HepG2 (cell line): Measurements from ENCODE around the gene MPV17L2. TPM values are rescaled to one million over a fixed set of nuclear protein-coding genes. Genes with fewer than 3 reads are reported as not detected.
A peak's percentile ranks its signal among the peaks of the same experiment; 100 is the strongest.

ENCODE experiments used
- CEBPB ChIP-seq: IDR thresholded peaks from 2 replicates; pipeline ENCODE4 v1.6.1; 2011; ENCODE audit warnings: low read depth, low read length, improper control_type of control experiment, borderline replicate concordance
- FLYWCH1 ChIP-seq: sonication (generic); formaldehyde crosslinking; IDR thresholded peaks from 2 replicates; pipeline ENCODE4 v1.8.1; 2023; ENCODE audit warnings: mild to moderate bottlenecking, missing genetic modification reagents
- FOXM1 ChIP-seq: sonication (generic); formaldehyde crosslinking; IDR thresholded peaks from 2 replicates; pipeline ENCODE4 v1.5.0; 2020; ENCODE audit warnings: missing genetic modification reagents
- HHEX ChIP-seq: IDR thresholded peaks from 2 replicates; pipeline ENCODE4 v1.6.1; 2016; ENCODE audit warnings: control low read depth
- HOXA9 ChIP-seq: sonication (generic); formaldehyde crosslinking; IDR thresholded peaks from 2 replicates; pipeline ENCODE4 v1.8.1; 2022; ENCODE audit warnings: missing genetic modification reagents, mild to moderate bottlenecking, moderate library complexity, borderline replicate concordance
- JDP2 ChIP-seq: sonication (generic); formaldehyde crosslinking; IDR thresholded peaks from 2 replicates; pipeline ENCODE4 v1.8.1; 2022; ENCODE audit warnings: missing genetic modification reagents, borderline replicate concordance
- MATR3 ChIP-seq: sonication (generic); formaldehyde crosslinking; IDR thresholded peaks from 2 replicates; pipeline ENCODE4 v1.4.0; 2020; ENCODE audit warnings: missing genetic modification reagents
- MXI1 ChIP-seq: IDR thresholded peaks from 3 replicates; pipeline ENCODE4 v1.6.1; 2012; ENCODE audit warnings: low read depth, low read length, inconsistent platforms, borderline replicate concordance
- RARA ChIP-seq: IDR thresholded peaks from 2 replicates; pipeline ENCODE4 v1.6.1; 2016; ENCODE audit warnings: missing genetic modification reagents, missing compliant biosample characterization
- SAP130 ChIP-seq: IDR thresholded peaks from 2 replicates; pipeline ENCODE4 v1.6.1; 2016; ENCODE audit warnings: low read depth
- SIN3A ChIP-seq: IDR thresholded peaks from 2 replicates; pipeline ENCODE4 v1.6.1; 2011; ENCODE audit warnings: low read depth, mild to moderate bottlenecking, control low read depth, low read length, borderline replicate concordance
- SOX6 ChIP-seq, 2 experiments: fragments of 450-650 bp in 1 of 2; sonication (generic) in 1 of 2; formaldehyde crosslinking in 1 of 2; IDR thresholded peaks; 2 replicates each; pipeline versions ENCODE4 v1.4.0 to v1.6.1; 2017 to 2020; ENCODE audit warnings: antibody characterized with exemption in 1 of 2, mild to moderate bottlenecking in 1 of 2, missing genetic modification reagents in 1 of 2
- SSRP1 ChIP-seq: IDR thresholded peaks from 2 replicates; pipeline ENCODE4 v1.6.1; 2016; ENCODE audit warnings: control low read depth
- TAF1 ChIP-seq: sonication (generic); formaldehyde crosslinking; IDR thresholded peaks from 2 replicates; pipeline ENCODE4 v1.4.0; 2020; ENCODE audit warnings: missing genetic modification reagents
- TAF15 ChIP-seq: fragments of 200-400 bp; formaldehyde crosslinking; IDR thresholded peaks from one replicate; pipeline ENCODE4 v1.6.1; 2018; ENCODE audit warnings: mild to moderate bottlenecking, low read depth, low read length; ENCODE audit not compliant: poor library complexity, severe bottlenecking
- TEF ChIP-seq: sonication (generic); formaldehyde crosslinking; IDR thresholded peaks from 2 replicates; pipeline ENCODE4 v1.5.0; 2020; ENCODE audit warnings: missing genetic modification reagents
- ZBTB26 ChIP-seq: IDR thresholded peaks from 2 replicates; pipeline ENCODE4 v1.6.1; 2016; ENCODE audit warnings: missing compliant biosample characterization, missing genetic modification reagents, borderline replicate concordance
- ZIK1 ChIP-seq: sonication (generic); formaldehyde crosslinking; IDR thresholded peaks from 2 replicates; pipeline ENCODE4 v1.5.0; 2020; ENCODE audit warnings: mild to moderate bottlenecking, low read depth, missing genetic modification reagents, borderline replicate concordance
- ZMYM4 ChIP-seq: sonication (generic); formaldehyde crosslinking; IDR thresholded peaks from 2 replicates; pipeline ENCODE4 v1.8.1; 2023; ENCODE audit warnings: mild to moderate bottlenecking, missing genetic modification reagents
- ZNF33A ChIP-seq: sonication (generic); formaldehyde crosslinking; IDR thresholded peaks from 2 replicates; pipeline ENCODE4 v1.5.1; 2020; ENCODE audit warnings: missing genetic modification reagents, mild to moderate bottlenecking, moderate library complexity, borderline replicate concordance
- ZNF589 ChIP-seq: sonication (generic); formaldehyde crosslinking; conservative IDR thresholded peaks from 2 replicates; pipeline ENCODE4 v1.8.0; 2022; ENCODE audit warnings: mild to moderate bottlenecking, moderate library complexity, missing genetic modification reagents
- ZNF614 ChIP-seq: IDR thresholded peaks from 2 replicates; pipeline ENCODE4 v1.6.1; 2018; ENCODE audit warnings: missing biosample characterization, missing genetic modification reagents, inconsistent platforms, borderline replicate concordance
- ZNF709 ChIP-seq: sonication (generic); formaldehyde crosslinking; IDR thresholded peaks from 2 replicates; pipeline ENCODE4 v1.5.0; 2020; ENCODE audit warnings: mild to moderate bottlenecking, missing genetic modification reagents
- polyA plus RNA-seq, 8 experiments: library from polyadenylated mRNA; depleted of rRNA in 3 of 8; stranded (reverse) in 7 of 8; unstranded in 1 of 8; fragments of >200 nt; fragmentation: Illumina TruSeq in 4 of 8; extraction: Trizol in 4 of 8; gene quantifications; 2 replicates each; pipeline versions ENCODE4 v1.2.1 to v1.2.3, GENCODE V29; 2011 to 2016; ENCODE audit warnings: low read depth in 4 of 8, missing spikeins in 1 of 8, mixed read lengths in 1 of 8; ENCODE audit not compliant: insufficient read depth in 1 of 8
- total RNA-seq, 5 experiments: library from RNA; depleted of rRNA; stranded (reverse); fragments of >200 nt; fragmentation: Illumina TruSeq; extraction: Trizol; gene quantifications; 2 replicates each; pipeline ENCODE4 v1.2.3, GENCODE V29; 2016; ENCODE audit warnings: low read depth in 1 of 5
- TF ChIP-seq, protein P1 (sequence below): sonication (generic); formaldehyde crosslinking; IDR thresholded peaks from 2 replicates; pipeline ENCODE4 v1.8.0; 2022; ENCODE audit warnings: mild to moderate bottlenecking, missing genetic modification reagents

The MPV17L2 gene
- total and polyA plus RNA-seq, 2 of the 13 experiments (the other 11 are each of a cell fraction or from before 2014, with no cell fraction given): 13.6 to 16.7 TPM

GRCh38 chr19:18224525-18225354 is 31.7 kb downstream of the MPV17L2 start (continued):
- TF ChIP-seq, protein P1, sequence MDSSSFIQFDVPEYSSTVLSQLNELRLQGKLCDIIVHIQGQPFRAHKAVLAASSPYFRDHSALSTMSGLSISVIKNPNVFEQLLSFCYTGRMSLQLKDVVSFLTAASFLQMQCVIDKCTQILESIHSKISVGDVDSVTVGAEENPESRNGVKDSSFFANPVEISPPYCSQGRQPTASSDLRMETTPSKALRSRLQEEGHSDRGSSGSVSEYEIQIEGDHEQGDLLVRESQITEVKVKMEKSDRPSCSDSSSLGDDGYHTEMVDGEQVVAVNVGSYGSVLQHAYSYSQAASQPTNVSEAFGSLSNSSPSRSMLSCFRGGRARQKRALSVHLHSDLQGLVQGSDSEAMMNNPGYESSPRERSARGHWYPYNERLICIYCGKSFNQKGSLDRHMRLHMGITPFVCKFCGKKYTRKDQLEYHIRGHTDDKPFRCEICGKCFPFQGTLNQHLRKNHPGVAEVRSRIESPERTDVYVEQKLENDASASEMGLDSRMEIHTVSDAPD: no peak
- TF ChIP-seq ZIK1 (CRISPR knock-in tag): no peak
- TF ChIP-seq RARA (CRISPR knock-in tag): 0 out of 2 replicates have a peak, but pooled peaks have one; percentile 21
- TF ChIP-seq SSRP1 (CRISPR knock-in tag): no peak
- TF ChIP-seq TEF (CRISPR knock-in tag): no peak
- TF ChIP-seq FLYWCH1 (CRISPR knock-in tag): no peak
- TF ChIP-seq TAF15: peak; percentile 27
- TF ChIP-seq ZNF589 (CRISPR knock-in tag): no peak
- peak; percentile 24; the same call in 1 of the 2 replicates for TF ChIP-seq SAP130 (CRISPR knock-in tag)
- TF ChIP-seq ZNF33A (CRISPR knock-in tag): no peak
- no peak for TF ChIP-seq SOX6 (IDR thresholded peaks at IDR 0.05)
- TF ChIP-seq SOX6 (CRISPR knock-in tag; IDR thresholded peaks at IDR 0.05): 0 out of 2 replicates have a peak, but pooled peaks have one; percentile 0
- TF ChIP-seq TAF1 (CRISPR knock-in tag): no peak
- no peak for TF ChIP-seq CEBPB
- no peak for TF ChIP-seq FOXM1 (CRISPR knock-in tag)
- TF ChIP-seq MATR3 (CRISPR knock-in tag): no peak
- TF ChIP-seq ZMYM4 (CRISPR knock-in tag): 0 out of 2 replicates have a peak, but pooled peaks have one; percentile 4
- no peak for TF ChIP-seq HOXA9 (CRISPR knock-in tag)
- TF ChIP-seq ZNF709 (CRISPR knock-in tag): no peak
- TF ChIP-seq ZBTB26 (CRISPR knock-in tag): no peak
- TF ChIP-seq HHEX (CRISPR knock-in tag): no peak
- no peak for TF ChIP-seq JDP2 (CRISPR knock-in tag)
- no peak for TF ChIP-seq SIN3A
- no peak for TF ChIP-seq MXI1
- no peak for TF ChIP-seq ZNF614
